ENCODE results near the gene ZMIZ2.
"Not testable (repeated sequence)": the region's sequence is repeated elsewhere in the genome, so short reads cannot be mapped to it uniquely, and the experiment has no call there.

The ZMIZ2 gene

GRCh38 chr7:44727158-44727936 is 21.3 kb upstream of the ZMIZ2 start:
- DNase-seq (ENCODE audit: low read depth) = no peak

GRCh38 chr7:44727937-44728262 is 20.7 kb upstream of the ZMIZ2 start:
- no peak for DNase-seq (ENCODE audit: low read depth)

- DNase-seq (ENCODE audit: low read depth) = no peak
Observed at GRCh38 chr7:44729949-44730590, 18.6 kb upstream of the ZMIZ2 start.

GRCh38 chr7:44732971-44733370 is 15.7 kb upstream of the ZMIZ2 start:
- DNase-seq (ENCODE audit: low read depth) = not testable (repeated sequence)

- DNase-seq (ENCODE audit: low read depth) = no peak
Observed at GRCh38 chr7:44733708-44734481, 14.8 kb upstream of the ZMIZ2 start.

- no peak for DNase-seq (ENCODE audit: low read depth)
Observed at GRCh38 chr7:44735403-44736165, 13.1 kb upstream of the ZMIZ2 start.

- no peak for DNase-seq (ENCODE audit: low read depth)
Observed at GRCh38 chr7:44736896-44737295, 11.8 kb upstream of the ZMIZ2 start.

- DNase-seq (ENCODE audit: low read depth) = no peak
Observed at GRCh38 chr7:44738051-44738723, 10.5 kb upstream of the ZMIZ2 start.

GRCh38 chr7:44738876-44739665 is 9.6 kb upstream of the ZMIZ2 start:
- no peak for DNase-seq (ENCODE audit: low read depth)

- no peak for DNase-seq (ENCODE audit: low read depth)
Observed at GRCh38 chr7:44740055-44740454, 8.6 kb upstream of the ZMIZ2 start.

- no peak for DNase-seq (ENCODE audit: low read depth)
Observed at GRCh38 chr7:44743750-44744149, 4.9 kb upstream of the ZMIZ2 start.

GRCh38 chr7:44748948-44749731 is 493 bp downstream of the ZMIZ2 start:
- DNase-seq (ENCODE audit: low read depth) = no peak

- no peak for DNase-seq (ENCODE audit: low read depth)
Observed at GRCh38 chr7:44749992-44750391, 1.3 kb downstream of the ZMIZ2 start.

GRCh38 chr7:44750424-44750823 is 1.8 kb downstream of the ZMIZ2 start:
- no peak for DNase-seq (ENCODE audit: low read depth)

- DNase-seq (ENCODE audit: low read depth) = no peak
Observed at GRCh38 chr7:44750921-44751571, 2.4 kb downstream of the ZMIZ2 start.

GRCh38 chr7:44752822-44753221 is 4.2 kb downstream of the ZMIZ2 start:
- no peak for DNase-seq (ENCODE audit: low read depth)

- DNase-seq (ENCODE audit: low read depth) = no peak
Observed at GRCh38 chr7:44754802-44755697, 6.4 kb downstream of the ZMIZ2 start.
